Colonic mucosa (tissue), 4 donors: Measurements from ENCODE around the gene DERA. TPM values are rescaled to one million over a fixed set of nuclear protein-coding genes. Genes with fewer than 3 reads are reported as not detected.
"Not testable (repeated sequence)": the region's sequence is repeated elsewhere in the genome, so short reads cannot be mapped to it uniquely, and the experiment has no call there.

Experiments used
- DNase-seq: peaks from one replicate; pipeline ENCODE4 v3.0.0-alpha.2; 2020
- H3K27ac ChIP-seq: fragments of 200-600 bp; one replicate; pipeline ENCODE4 v1.8.0; 2021
- H3K27me3 ChIP-seq: fragments of 200-600 bp; one replicate; pipeline ENCODE4 v1.8.0; 2021
- H3K36me3 ChIP-seq: fragments of 200-600 bp; one replicate; pipeline ENCODE4 v1.8.0; 2021
- H3K4me1 ChIP-seq: fragments of 200-600 bp; one replicate; pipeline ENCODE4 v1.8.0; 2021; ENCODE audit warnings: mild to moderate bottlenecking
- H3K4me3 ChIP-seq: fragments of 200-600 bp; one replicate; pipeline ENCODE4 v1.8.0; 2021
- H3K9ac ChIP-seq, 2 donors: one replicate each; pipeline ENCODE4 v1.7.0; 2013; ENCODE audit warnings: control low read depth in 2 of 2, low read depth in 2 of 2, low read length in 2 of 2
- H3K9me3 ChIP-seq: fragments of 200-600 bp; one replicate; pipeline ENCODE4 v1.8.0; 2021
- intact Hi-C: fragments of 100-400 bp; cut with DNase I; formaldehyde crosslinking; loops from one replicate; pipeline ENCODE4 v1.14.1; 2022
- total RNA-seq, 2 donors: library from RNA; stranded (reverse); fragmentation: NEBNext Ultra II Directional in 1 of 2; extraction: Animal tissue kit (Norgen Biotek cat#: 25700) in 1 of 2; gene quantifications; one replicate each; pipeline ENCODE4 v1.2.1, GENCODE V29; 2021
- TF ChIP-seq, protein P1 (sequence below): fragments of 200-600 bp; IDR thresholded peaks from one replicate; pipeline ENCODE4 v1.8.0; 2022; ENCODE audit warnings: antibody characterized with exemption, mild to moderate bottlenecking
- donor health status: healthy.
- donor health status: DM: no; HTN: no; CAD: no.
- donor health status: DM: no; HTN: no; CAD: no.

Gene DERA
- total RNA-seq, 2 donors from 2014 or later: 44.0 to 61.2 TPM

DNA sequence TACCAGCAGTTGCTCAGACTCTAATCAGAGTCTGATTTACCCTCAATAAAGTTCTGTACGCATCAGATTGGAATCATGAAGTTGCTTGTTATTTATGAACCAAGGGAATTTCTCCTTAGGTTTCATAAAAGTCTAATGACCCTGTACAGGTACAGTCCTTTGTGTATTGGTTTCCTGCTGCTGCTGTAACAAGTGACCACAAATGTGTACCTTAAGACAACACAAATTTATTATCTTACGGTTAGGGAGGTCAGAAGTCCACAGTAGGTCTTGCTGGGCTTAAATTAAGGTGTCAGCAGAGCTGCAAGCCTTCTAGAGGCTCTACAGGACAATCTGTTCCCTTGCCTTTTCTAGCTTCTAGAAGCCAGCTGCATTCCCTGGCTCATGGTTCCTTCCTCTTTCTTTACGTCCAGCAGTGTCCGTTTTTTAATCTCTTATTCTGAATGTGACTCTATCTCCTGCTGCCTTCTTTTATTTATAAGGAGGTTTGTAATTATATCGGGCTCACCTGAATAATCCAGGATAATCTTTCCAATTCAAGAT, 6.7 kb upstream of the DERA start:
- no peak for DNase-seq
- intact Hi-C loops: no loop called here
- Histone ChIP-seq H3K27ac (no peak overlapping the region), H3K4me3 (no peak overlapping the region), H3K9me3 (no peaks in the 10 kb centered on the region), H3K36me3 (no peaks in the 10 kb centered on the region), H3K27me3 (no peaks in the 10 kb centered on the region), H3K4me1 (no peaks in the 10 kb centered on the region), H3K9ac (no peak overlapping the region)
- TF ChIP-seq, protein P1, sequence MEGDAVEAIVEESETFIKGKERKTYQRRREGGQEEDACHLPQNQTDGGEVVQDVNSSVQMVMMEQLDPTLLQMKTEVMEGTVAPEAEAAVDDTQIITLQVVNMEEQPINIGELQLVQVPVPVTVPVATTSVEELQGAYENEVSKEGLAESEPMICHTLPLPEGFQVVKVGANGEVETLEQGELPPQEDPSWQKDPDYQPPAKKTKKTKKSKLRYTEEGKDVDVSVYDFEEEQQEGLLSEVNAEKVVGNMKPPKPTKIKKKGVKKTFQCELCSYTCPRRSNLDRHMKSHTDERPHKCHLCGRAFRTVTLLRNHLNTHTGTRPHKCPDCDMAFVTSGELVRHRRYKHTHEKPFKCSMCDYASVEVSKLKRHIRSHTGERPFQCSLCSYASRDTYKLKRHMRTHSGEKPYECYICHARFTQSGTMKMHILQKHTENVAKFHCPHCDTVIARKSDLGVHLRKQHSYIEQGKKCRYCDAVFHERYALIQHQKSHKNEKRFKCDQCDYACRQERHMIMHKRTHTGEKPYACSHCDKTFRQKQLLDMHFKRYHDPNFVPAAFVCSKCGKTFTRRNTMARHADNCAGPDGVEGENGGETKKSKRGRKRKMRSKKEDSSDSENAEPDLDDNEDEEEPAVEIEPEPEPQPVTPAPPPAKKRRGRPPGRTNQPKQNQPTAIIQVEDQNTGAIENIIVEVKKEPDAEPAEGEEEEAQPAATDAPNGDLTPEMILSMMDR: no peak

DNA sequence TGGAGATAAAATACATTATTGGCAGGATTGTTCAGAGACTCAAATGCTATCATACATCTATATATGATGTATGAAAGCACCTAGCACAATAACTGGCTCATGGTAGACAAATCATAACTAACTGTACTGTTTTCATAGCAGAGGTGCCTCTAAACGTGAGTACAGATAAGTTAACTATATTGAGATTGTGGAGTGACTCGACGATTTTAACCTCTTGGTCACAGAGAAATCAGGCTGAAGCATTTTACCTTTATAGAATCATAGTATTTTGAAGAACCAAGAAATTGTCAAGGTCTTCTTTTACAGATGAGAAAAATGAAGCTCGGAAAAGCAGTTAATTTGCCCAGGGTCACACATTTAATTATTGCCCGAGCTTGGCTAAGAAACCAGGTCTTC, 666 bp upstream of the DERA start:
- DNase-seq: no peak
- Histone ChIP-seq H3K27ac (peak overlapping the region; percentile 95), H3K4me3 (peak overlapping the region; percentile 64), H3K9me3 (no peaks in the 10 kb centered on the region), H3K36me3 (no peaks in the 10 kb centered on the region), H3K4me1 (no peaks in the 10 kb centered on the region), H3K27me3 (no peaks in the 10 kb centered on the region), H3K9ac (peak overlapping the region in 1 of 2 donors; percentile 84)
- TF ChIP-seq, protein P1: no peak
- intact Hi-C loops: no loop called here

DNA sequence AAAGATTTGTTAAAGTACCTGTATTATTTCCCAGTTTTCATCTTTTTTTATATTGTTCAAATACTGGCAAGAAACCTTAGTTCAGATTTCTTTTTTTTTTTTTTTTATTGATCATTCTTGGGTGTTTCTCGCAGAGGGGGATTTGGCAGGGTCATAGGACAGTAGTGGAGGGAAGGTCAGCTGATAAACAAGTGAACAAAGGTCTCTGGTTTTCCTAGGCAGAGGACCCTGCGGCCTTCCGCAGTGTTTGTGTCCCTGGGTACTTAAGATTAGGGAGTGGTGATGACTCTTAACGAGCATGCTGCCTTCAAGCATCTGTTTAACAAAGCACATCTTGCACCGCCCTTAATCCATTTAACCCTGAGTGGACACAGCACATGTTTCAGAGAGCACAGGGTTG, 799 bp downstream of the DERA start:
- H3K27me3 ChIP-seq, H3K36me3 ChIP-seq, intact Hi-C loops, H3K4me1 ChIP-seq, DNase-seq, H3K9me3 ChIP-seq: not testable (repeated sequence)
- H3K27ac ChIP-seq: peak overlapping the region; percentile 95
- H3K9ac ChIP-seq: peak overlapping the region; percentile 84 to 89
- H3K4me3 ChIP-seq: peak overlapping the region; percentile 64

DNA sequence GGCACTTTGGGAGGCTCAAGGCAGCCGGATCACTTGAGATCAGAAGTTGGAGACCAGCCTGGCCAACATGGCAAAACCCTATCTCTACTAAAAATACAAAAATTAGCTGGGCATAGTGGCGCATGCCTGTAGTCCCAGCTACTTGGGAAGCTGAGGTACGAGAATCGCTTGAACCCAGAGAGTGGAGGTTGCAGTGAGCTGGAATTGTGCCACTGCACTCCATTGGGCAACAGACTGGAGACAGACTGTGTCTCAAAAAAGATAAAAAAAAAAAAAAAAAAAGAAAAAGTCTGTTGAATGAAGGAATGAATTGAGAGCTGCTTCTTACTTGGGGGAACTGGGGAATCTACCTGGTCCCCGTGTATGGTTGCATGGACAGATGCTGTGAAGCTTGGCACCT, 3.0 kb downstream of the DERA start:
- H3K4me3 ChIP-seq, DNase-seq, H3K27ac ChIP-seq, H3K4me1 ChIP-seq, H3K27me3 ChIP-seq, H3K36me3 ChIP-seq, intact Hi-C loops, H3K9ac ChIP-seq, H3K9me3 ChIP-seq: not testable (repeated sequence)

DNA sequence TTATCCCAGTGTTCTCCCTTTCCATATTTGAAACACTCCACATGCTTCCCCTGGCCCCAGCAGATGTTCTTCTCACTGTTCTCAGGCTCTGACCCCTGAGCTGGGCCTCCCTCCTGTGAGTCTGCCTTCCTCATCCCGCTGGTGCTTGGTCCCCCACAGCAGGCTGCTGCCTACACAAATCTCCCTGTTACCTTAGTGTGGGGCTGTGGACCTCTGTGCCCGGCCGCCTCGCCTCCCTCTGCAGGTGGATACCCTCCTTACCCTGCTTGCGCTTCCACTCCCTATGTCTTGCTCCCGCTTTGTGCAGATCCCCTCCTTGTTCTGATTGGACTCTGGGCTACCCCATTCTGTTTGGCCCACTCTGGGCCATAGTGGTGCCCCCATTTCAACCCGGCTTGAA, 6.9 kb downstream of the DERA start:
- H3K27ac ChIP-seq: no peak overlapping the region
- intact Hi-C loops: no loop called here

DNA sequence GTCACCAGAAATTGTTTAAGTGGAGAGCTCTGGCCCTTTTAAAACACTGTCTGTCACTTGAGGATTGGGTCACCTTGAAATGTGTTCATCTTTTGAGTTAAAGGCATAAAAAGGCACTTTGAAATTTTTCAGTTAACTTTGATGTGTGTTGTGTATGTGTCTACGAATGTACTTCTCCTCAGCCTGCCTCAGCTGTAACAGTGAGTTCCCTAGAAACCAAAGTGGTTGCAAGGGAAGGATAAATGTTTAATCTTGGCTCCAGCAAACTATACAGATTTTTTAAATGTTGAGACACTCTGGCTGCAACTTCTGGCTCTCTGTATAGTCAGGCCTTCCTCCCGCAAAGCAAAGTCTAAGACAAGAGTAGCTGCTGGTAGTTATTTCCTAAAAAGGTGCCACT, 8.3 kb downstream of the DERA start:
- no peaks in the 10 kb centered on the region for H3K27me3 ChIP-seq
- no peak for DNase-seq
- H3K4me3 ChIP-seq: no peak overlapping the region
- no peaks in the 10 kb centered on the region for H3K36me3 ChIP-seq
- no peak overlapping the region for H3K27ac ChIP-seq
- no peaks in the 10 kb centered on the region for H3K9me3 ChIP-seq
- H3K4me1 ChIP-seq: no peaks in the 10 kb centered on the region
- no peak overlapping the region for H3K9ac ChIP-seq
- TF ChIP-seq, protein P1: no peak
- intact Hi-C loops: no loop called here

More for the DNA sequence above, 6.9 kb downstream of the DERA start:
- Histone ChIP-seq H3K27me3 (no peaks in the 10 kb centered on the region), H3K9ac (no peak overlapping the region), H3K9me3 (no peaks in the 10 kb centered on the region), H3K36me3 (no peaks in the 10 kb centered on the region), H3K4me1 (no peaks in the 10 kb centered on the region), H3K4me3 (no peak overlapping the region)
- no peak for DNase-seq
- TF ChIP-seq, protein P1: no peak
